Endothelial cell of umbilical vein (primary cell): ENCODE results near the gene GALNT2.

ENCODE experiments used
- CTCF ChIP-seq, 2 donors: IDR thresholded peaks; 1 replicate in 1 of 2; 2 replicates in 1 of 2; pipeline ENCODE4 v1.5.1; 2011; ENCODE audit warnings: low read length in 2 of 2, mild to moderate bottlenecking in 2 of 2, moderate library complexity in 2 of 2, control low read depth in 1 of 2, inconsistent platforms in 1 of 2, low read depth in 1 of 2; ENCODE audit not compliant: insufficient read depth in 1 of 2; ENCODE audit errors: extremely low read depth in 1 of 2
- EZH2 ChIP-seq: IDR thresholded peaks from 2 replicates; pipeline ENCODE4 v1.6.1; 2012; ENCODE audit warnings: borderline replicate concordance, low read depth, mild to moderate bottlenecking, moderate library complexity, low read length, inconsistent platforms; ENCODE audit not compliant: severe bottlenecking

GRCh38 chr1:230195199-230195598, 128.2 kb downstream of the GALNT2 start:
- TF ChIP-seq CTCF (IDR thresholded peaks at IDR 0.05; ENCODE audit: extremely low read depth in 1 of 2, insufficient read depth in 1 of 2, low read depth in 1 of 2, low read length in 2 of 2) (no peak), EZH2 (no peak)
